ENCODE data around the gene CHMP4B. TPM values are rescaled to one million over a fixed set of nuclear protein-coding genes. Genes with fewer than 3 reads are reported as not detected.
A peak's percentile ranks its signal among the peaks of the same experiment; 100 is the strongest.

CHMP4B gene
- polyA plus RNA-seq, 2 of the 4 experiments (the other 2 are of a cell fraction) = 81.3 to 104 TPM

DNA sequence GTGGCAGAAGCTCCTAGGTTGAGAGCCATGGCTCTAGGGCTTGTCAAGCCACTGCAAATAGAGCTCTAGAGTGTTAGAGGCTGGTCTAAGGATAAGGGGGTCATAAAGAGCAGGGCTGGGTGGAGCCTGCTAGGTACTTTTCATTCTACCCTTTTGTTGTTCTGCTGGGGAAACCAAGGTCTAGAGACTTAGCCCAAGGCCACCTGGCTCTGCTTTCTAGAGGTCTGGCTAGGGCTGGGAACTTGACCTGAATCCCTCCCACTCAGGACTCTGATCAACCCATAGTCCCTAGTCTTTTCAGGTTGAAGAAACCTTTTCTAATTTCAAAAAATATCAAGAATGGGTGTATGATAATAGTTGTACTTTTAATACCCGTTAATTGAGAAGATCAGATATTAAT, 13.7 kb downstream of the CHMP4B start:
- FAIRE-seq (no peak), ATAC-seq (no peak), DNase-seq (ENCODE audit: low read depth in 1 of 2, low spot score in 1 of 2) (no peak)
- Histone ChIP-seq H3K4me2 (no peak overlapping the region), H3K4me3 (no peak overlapping the region), H3K4me1 (peaks cover 20% of the 10 kb centered on the region), H3K27ac (no peak overlapping the region), H3K9me3 (no peaks in the 10 kb centered on the region)
- WGBS (ENCODE audit: missing lambda C conversion rate) = 92% methylated on average over 1 of the region's 1 CpG
- ChIA-PET POLR2A (no interaction called here), CTCF (interaction anchor here (1.3 to 2.2 kb wide), 2 partner anchors 25 to 33 kb away, joined by 3 to 5 read pairs; no protein-coding TSS in a partner anchor)
- no peak for TF ChIP-seq CHD4 (IDR thresholded peaks at IDR 0.05; ENCODE audit: borderline replicate concordance)
- no peak for TF ChIP-seq CHD2 (IDR thresholded peaks at IDR 0.05; ENCODE audit: low read length, partially characterized antibody)
- TF ChIP-seq GATA3 (IDR thresholded peaks at IDR 0.05; ENCODE audit: borderline replicate concordance) = no peak
- TF ChIP-seq HOXB5 (CRISPR knock-in tag; IDR thresholded peaks at IDR 0.05) = no peak
- no peak for TF ChIP-seq MYC (IDR thresholded peaks at IDR 0.05; ENCODE audit: borderline replicate concordance, low read length)
- TF ChIP-seq ZC3H11A (IDR thresholded peaks at IDR 0.05) = no peak
- TF ChIP-seq SREBF2 (IDR thresholded peaks at IDR 0.05) = no peak
- TF ChIP-seq EHMT2 (IDR thresholded peaks at IDR 0.05; ENCODE audit: low read depth) = no peak
- TF ChIP-seq POLR2A (IDR thresholded peaks at IDR 0.05; ENCODE audit: low read length) = no peak
- no peak for TF ChIP-seq ZNF302 (CRISPR knock-in tag; IDR thresholded peaks at IDR 0.05)
- no peak for TF ChIP-seq NR3C1 (IDR thresholded peaks at IDR 0.05)
- TF ChIP-seq JUN (IDR thresholded peaks at IDR 0.05) = no peak
- no peak for TF ChIP-seq KDM1A (IDR thresholded peaks at IDR 0.05; ENCODE audit: low read depth)
- no peak for TF ChIP-seq TP53 (CRISPR knock-in tag; IDR thresholded peaks at IDR 0.05)
- TF ChIP-seq, protein P1, sequence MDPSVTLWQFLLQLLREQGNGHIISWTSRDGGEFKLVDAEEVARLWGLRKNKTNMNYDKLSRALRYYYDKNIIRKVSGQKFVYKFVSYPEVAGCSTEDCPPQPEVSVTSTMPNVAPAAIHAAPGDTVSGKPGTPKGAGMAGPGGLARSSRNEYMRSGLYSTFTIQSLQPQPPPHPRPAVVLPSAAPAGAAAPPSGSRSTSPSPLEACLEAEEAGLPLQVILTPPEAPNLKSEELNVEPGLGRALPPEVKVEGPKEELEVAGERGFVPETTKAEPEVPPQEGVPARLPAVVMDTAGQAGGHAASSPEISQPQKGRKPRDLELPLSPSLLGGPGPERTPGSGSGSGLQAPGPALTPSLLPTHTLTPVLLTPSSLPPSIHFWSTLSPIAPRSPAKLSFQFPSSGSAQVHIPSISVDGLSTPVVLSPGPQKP (IDR thresholded peaks at IDR 0.05; ENCODE audit: low read depth, low read length) = no peak
- no peak for TF ChIP-seq POLR2AphosphoS2 (conservative IDR thresholded peaks at IDR 0.05; ENCODE audit: low read length)
- TF ChIP-seq, protein P2, sequence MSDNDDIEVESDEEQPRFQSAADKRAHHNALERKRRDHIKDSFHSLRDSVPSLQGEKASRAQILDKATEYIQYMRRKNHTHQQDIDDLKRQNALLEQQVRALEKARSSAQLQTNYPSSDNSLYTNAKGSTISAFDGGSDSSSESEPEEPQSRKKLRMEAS (IDR thresholded peaks at IDR 0.05) = no peak
- no peak for TF ChIP-seq EP300 (IDR thresholded peaks at IDR 0.05)

DNA sequence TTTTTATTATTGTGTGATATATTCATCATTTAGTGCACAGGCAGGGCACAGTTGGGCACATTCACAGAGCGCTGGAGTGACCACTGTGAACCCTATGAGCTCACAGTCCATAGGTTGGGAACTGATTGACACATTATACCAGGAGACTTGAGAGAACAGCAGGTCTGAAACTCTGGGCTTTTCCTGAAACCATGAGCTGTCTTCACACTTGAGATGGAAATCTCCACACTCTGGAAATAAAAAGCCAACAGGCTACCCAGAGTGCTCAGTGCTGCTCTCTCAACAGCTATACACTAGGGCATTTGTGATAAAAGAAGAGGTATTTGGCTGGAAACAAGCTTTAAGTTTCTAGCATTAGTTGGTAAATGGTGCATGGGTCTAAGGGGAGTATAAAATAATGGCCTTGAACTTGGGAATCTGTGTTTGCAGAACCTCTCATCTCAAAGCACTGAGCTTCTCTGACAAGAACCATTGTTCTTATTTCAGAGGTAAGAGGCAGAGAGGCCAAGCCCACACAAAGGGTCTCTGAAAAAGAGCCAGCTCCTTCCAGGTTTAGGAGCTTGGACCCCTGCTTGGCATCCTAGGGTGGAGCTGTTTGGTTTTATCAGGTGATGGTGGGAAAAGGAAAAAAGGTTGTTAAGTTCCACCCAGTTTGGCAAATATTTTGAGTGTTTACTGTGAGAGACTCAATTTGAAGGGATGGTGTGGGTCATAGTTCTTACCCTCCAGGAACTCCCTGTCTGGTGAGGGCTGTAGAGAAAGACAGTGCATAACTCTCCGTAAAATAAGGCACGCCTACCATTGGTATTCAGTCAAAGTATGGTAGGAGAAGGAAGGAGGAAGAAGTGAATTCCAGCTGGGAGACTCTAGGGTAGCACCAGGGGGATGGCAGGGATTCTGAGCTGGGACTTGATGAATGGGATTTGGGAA, 14.5 kb downstream of the CHMP4B start:
- H3K4me3 ChIP-seq = no peak overlapping the region
- ChIA-PET CTCF (interaction anchor here (0.8 to 2.2 kb wide), 7 partner anchors 9 to 90 kb away, joined by 3 to 5 read pairs (median 3); no protein-coding TSS in a partner anchor), POLR2A (interaction anchor here (0.6 kb wide), 1 partner anchor 92 kb away, joined by 5 read pairs; no protein-coding TSS in a partner anchor)
- peak in 1 of 2 experiments; percentile 56; a peak in 3 of 6 replicates for ATAC-seq
- TF ChIP-seq SREBF2 (IDR thresholded peaks at IDR 0.05) = no peak
- TF ChIP-seq, protein P3, sequence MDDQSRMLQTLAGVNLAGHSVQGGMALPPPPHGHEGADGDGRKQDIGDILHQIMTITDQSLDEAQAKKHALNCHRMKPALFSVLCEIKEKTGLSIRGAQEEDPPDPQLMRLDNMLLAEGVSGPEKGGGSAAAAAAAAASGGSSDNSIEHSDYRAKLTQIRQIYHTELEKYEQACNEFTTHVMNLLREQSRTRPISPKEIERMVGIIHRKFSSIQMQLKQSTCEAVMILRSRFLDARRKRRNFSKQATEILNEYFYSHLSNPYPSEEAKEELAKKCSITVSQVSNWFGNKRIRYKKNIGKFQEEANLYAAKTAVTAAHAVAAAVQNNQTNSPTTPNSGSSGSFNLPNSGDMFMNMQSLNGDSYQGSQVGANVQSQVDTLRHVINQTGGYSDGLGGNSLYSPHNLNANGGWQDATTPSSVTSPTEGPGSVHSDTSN (IDR thresholded peaks at IDR 0.05) = no peak
- no peak for TF ChIP-seq POLR2AphosphoS2 (conservative IDR thresholded peaks at IDR 0.05; ENCODE audit: low read length)
- no peaks in the 10 kb centered on the region for H3K9me3 ChIP-seq
- 80% methylated on average over 3 of the region's 3 CpGs for WGBS (ENCODE audit: missing lambda C conversion rate)
- DNase-seq (ENCODE audit: low read depth in 1 of 2, low spot score in 1 of 2) = no peak
- peaks cover 20% of the 10 kb centered on the region for H3K4me1 ChIP-seq
- no peak overlapping the region for H3K27ac ChIP-seq
- H3K4me2 ChIP-seq = 0 out of 3 replicates have a peak overlapping the region, but pooled peaks have one; percentile 6
- no peak for FAIRE-seq

DNA sequence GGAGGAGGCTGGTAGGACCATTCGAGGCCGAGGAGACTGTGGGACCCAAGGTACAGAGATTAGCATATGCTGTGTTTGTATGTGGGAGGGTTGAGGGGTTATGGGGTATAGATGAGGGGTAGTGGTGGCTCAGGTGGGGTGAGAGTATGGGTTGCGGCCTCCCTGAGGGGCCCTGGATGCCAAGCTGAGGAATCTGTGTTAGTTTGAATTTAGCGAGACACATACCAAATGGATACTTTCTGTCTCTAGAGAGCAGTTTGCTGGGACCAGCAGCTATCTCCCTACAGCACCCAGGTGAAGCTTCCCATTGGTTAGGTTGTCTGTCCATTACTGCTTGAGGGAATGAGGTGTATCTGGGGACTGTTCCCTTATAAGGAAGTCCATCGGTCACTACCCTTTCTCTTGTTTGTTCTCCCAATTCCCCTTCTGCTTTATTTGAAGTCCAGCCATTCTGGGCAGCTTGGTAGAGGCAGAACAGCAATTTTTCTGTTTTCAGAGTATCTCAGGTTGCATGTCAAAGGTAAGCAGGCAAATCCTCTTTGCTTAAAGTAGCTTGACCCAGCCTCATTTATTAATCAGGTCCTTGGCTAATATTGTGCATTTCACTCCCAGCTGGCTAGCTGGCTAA, 15.2 kb downstream of the CHMP4B start:
- Histone ChIP-seq H3K27ac (no peak overlapping the region), H3K4me1 (peaks cover 20% of the 10 kb centered on the region), H3K4me3 (no peak overlapping the region), H3K4me2 (no peak overlapping the region), H3K9me3 (no peaks in the 10 kb centered on the region)
- CTCF ChIA-PET = interaction anchor here (0.8 to 2.2 kb wide), 9 partner anchors 8 to 89 kb away, joined by 3 to 5 read pairs (median 3); no protein-coding TSS in a partner anchor
- POLR2A ChIA-PET = no interaction called here
- ATAC-seq = peak; percentile 25 to 66; a peak in 4 of 6 replicates
- WGBS (ENCODE audit: missing lambda C conversion rate) = 84% methylated on average over 5 of the region's 5 CpGs
- no peak for FAIRE-seq
- DNase-seq (ENCODE audit: low read depth in 1 of 2, low spot score in 1 of 2) = peak in 1 of 2 experiments; percentile 40
- TF ChIP-seq ZFP36 (IDR thresholded peaks at IDR 0.05; ENCODE audit: borderline replicate concordance, partially characterized antibody) (no peak), RNF2 (IDR thresholded peaks at IDR 0.05; ENCODE audit: borderline replicate concordance, low read depth) (no peak), CHD4 (IDR thresholded peaks at IDR 0.05; ENCODE audit: borderline replicate concordance) (no peak), GATA3 (IDR thresholded peaks at IDR 0.05; ENCODE audit: borderline replicate concordance) (no peak), RCOR1 (IDR thresholded peaks at IDR 0.05; ENCODE audit: low read depth, low read length) (no peak)
- TF ChIP-seq, protein P4, sequence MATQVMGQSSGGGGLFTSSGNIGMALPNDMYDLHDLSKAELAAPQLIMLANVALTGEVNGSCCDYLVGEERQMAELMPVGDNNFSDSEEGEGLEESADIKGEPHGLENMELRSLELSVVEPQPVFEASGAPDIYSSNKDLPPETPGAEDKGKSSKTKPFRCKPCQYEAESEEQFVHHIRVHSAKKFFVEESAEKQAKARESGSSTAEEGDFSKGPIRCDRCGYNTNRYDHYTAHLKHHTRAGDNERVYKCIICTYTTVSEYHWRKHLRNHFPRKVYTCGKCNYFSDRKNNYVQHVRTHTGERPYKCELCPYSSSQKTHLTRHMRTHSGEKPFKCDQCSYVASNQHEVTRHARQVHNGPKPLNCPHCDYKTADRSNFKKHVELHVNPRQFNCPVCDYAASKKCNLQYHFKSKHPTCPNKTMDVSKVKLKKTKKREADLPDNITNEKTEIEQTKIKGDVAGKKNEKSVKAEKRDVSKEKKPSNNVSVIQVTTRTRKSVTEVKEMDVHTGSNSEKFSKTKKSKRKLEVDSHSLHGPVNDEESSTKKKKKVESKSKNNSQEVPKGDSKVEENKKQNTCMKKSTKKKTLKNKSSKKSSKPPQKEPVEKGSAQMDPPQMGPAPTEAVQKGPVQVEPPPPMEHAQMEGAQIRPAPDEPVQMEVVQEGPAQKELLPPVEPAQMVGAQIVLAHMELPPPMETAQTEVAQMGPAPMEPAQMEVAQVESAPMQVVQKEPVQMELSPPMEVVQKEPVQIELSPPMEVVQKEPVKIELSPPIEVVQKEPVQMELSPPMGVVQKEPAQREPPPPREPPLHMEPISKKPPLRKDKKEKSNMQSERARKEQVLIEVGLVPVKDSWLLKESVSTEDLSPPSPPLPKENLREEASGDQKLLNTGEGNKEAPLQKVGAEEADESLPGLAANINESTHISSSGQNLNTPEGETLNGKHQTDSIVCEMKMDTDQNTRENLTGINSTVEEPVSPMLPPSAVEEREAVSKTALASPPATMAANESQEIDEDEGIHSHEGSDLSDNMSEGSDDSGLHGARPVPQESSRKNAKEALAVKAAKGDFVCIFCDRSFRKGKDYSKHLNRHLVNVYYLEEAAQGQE (IDR thresholded peaks at IDR 0.05) = no peak
- TF ChIP-seq, protein P5, sequence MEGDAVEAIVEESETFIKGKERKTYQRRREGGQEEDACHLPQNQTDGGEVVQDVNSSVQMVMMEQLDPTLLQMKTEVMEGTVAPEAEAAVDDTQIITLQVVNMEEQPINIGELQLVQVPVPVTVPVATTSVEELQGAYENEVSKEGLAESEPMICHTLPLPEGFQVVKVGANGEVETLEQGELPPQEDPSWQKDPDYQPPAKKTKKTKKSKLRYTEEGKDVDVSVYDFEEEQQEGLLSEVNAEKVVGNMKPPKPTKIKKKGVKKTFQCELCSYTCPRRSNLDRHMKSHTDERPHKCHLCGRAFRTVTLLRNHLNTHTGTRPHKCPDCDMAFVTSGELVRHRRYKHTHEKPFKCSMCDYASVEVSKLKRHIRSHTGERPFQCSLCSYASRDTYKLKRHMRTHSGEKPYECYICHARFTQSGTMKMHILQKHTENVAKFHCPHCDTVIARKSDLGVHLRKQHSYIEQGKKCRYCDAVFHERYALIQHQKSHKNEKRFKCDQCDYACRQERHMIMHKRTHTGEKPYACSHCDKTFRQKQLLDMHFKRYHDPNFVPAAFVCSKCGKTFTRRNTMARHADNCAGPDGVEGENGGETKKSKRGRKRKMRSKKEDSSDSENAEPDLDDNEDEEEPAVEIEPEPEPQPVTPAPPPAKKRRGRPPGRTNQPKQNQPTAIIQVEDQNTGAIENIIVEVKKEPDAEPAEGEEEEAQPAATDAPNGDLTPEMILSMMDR (IDR thresholded peaks at IDR 0.05) = no peak
